ENCODE results near the gene QRFP. TPM values are rescaled to one million over a fixed set of nuclear protein-coding genes. Genes with fewer than 3 reads are reported as not detected.
A peak's percentile ranks its signal among the peaks of the same experiment; 100 is the strongest.

QRFP gene
- total RNA-seq, 1 donor from 2014 or later = not detected

GRCh38 chr9:130934702-130935647 lies 38.4 kb upstream of the QRFP start:
- DNase-seq (ENCODE audit: low spot score) = no peak
- intact Hi-C loops (cut with DNase I) = no loop called here

GRCh38 chr9:130934246-130934645 lies 37.6 kb upstream of the QRFP start:
- DNase-seq (ENCODE audit: low spot score) = no peak
- intact Hi-C loops (cut with DNase I) = no loop called here

- DNase-seq (ENCODE audit: low spot score) = no peak
- intact Hi-C loops (cut with DNase I) = loop anchor here (2.0 kb wide), 1 partner anchor 63 kb away; no protein-coding TSS in a partner anchor
These were observed 36.8 kb upstream of the QRFP start for GRCh38 chr9:130933114-130934046.

GRCh38 chr9:130932255-130933079 lies 35.9 kb upstream of the QRFP start:
- intact Hi-C loops (cut with DNase I) = loop anchor here (2.0 kb wide), 1 partner anchor 62 kb away; no protein-coding TSS in a partner anchor
- DNase-seq (ENCODE audit: low spot score) = peak; percentile 86

- DNase-seq (ENCODE audit: low spot score) = no peak
- intact Hi-C loops (cut with DNase I) = loop anchor here (2.0 kb wide), 1 partner anchor 61 kb away; no protein-coding TSS in a partner anchor
These were observed 35.1 kb upstream of the QRFP start for GRCh38 chr9:130931508-130932254.

GRCh38 chr9:130930804-130931349 lies 34.3 kb upstream of the QRFP start:
- DNase-seq (ENCODE audit: low spot score) = no peak
- intact Hi-C loops (cut with DNase I) = no loop called here

- DNase-seq (ENCODE audit: low spot score) = no peak
- intact Hi-C loops (cut with DNase I) = no loop called here
These were observed 33.7 kb upstream of the QRFP start for GRCh38 chr9:130930132-130930803.

GRCh38 chr9:130929571-130930038 lies 33.0 kb upstream of the QRFP start:
- intact Hi-C loops (cut with DNase I) = no loop called here
- no peak for DNase-seq (ENCODE audit: low spot score)

GRCh38 chr9:130927995-130928900 lies 31.6 kb upstream of the QRFP start:
- peak; percentile 81 for DNase-seq (ENCODE audit: low spot score)
- intact Hi-C loops (cut with DNase I) = no loop called here

GRCh38 chr9:130927338-130927737 lies 30.7 kb upstream of the QRFP start:
- DNase-seq (ENCODE audit: low spot score) = no peak
- intact Hi-C loops (cut with DNase I) = no loop called here

- no peak for DNase-seq (ENCODE audit: low spot score)
- intact Hi-C loops (cut with DNase I) = no loop called here
These were observed 28.6 kb upstream of the QRFP start for GRCh38 chr9:130925050-130925678.

GRCh38 chr9:130924448-130924788 lies 27.8 kb upstream of the QRFP start:
- no peak for DNase-seq (ENCODE audit: low spot score)
- intact Hi-C loops (cut with DNase I) = no loop called here

GRCh38 chr9:130923611-130924447 lies 27.2 kb upstream of the QRFP start:
- intact Hi-C loops (cut with DNase I) = no loop called here
- no peak for DNase-seq (ENCODE audit: low spot score)

GRCh38 chr9:130922893-130923610 lies 26.4 kb upstream of the QRFP start:
- no peak for DNase-seq (ENCODE audit: low spot score)
- intact Hi-C loops (cut with DNase I) = no loop called here
